ENCODE results near the gene CCDC12.

- TF ChIP-seq ELF4 (IDR thresholded peaks at IDR 0.05) (no peak), LEF1 (IDR thresholded peaks at IDR 0.05; ENCODE audit: borderline replicate concordance) (no peak), L3MBTL2 (conservative IDR thresholded peaks at IDR 0.05) (no peak), PKNOX1 (IDR thresholded peaks at IDR 0.05) (no peak)
Observed at GRCh38 chr3:46927718-46928073, 48.8 kb downstream of the CCDC12 start.
